Esophagus muscularis mucosa (tissue), 3 donors: ENCODE measurements around the gene TBC1D16.

Source experiments
- CTCF ChIP-seq, 3 experiments: fragments of 200-600 bp in 2 of 3; fragments of 450-650 bp in 1 of 3; sonication (generic) in 2 of 3; IDR thresholded peaks; one replicate each; pipeline ENCODE4 v1.5.1; 2017 to 2019; ENCODE audit warnings: antibody characterized with exemption in 3 of 3, mild to moderate bottlenecking in 2 of 3, moderate library complexity in 1 of 3
- EP300 ChIP-seq: sonication (generic); formaldehyde crosslinking; IDR thresholded peaks from one replicate; pipeline ENCODE4 v1.6.1; 2017; ENCODE audit warnings: antibody characterized with exemption

- TF ChIP-seq CTCF (IDR thresholded peaks at IDR 0.05) (no peak), EP300 (no peak)
Observed at GRCh38 chr17:79920751-79921410, 114.8 kb downstream of the TBC1D16 start.
